Mucosa of stomach (tissue), 1 donor: ENCODE data around the gene TH.

ENCODE experiments used
- H3K27me3 ChIP-seq: one replicate; pipeline ENCODE4 v1.7.0; 2013; ENCODE audit warnings: mild to moderate bottlenecking, low read length; ENCODE audit not compliant: control insufficient read depth, insufficient read depth
- H3K36me3 ChIP-seq: one replicate; pipeline ENCODE4 v1.7.0; 2013; ENCODE audit warnings: low read length; ENCODE audit not compliant: control insufficient read depth, insufficient read depth
- H3K4me1 ChIP-seq: one replicate; pipeline ENCODE4 v1.7.0; 2013; ENCODE audit warnings: mild to moderate bottlenecking, low read length; ENCODE audit not compliant: control insufficient read depth, insufficient read depth
- H3K4me3 ChIP-seq: one replicate; pipeline ENCODE4 v1.7.0; 2013; ENCODE audit warnings: low read length
- H3K9ac ChIP-seq: one replicate; pipeline ENCODE4 v1.7.0; 2013; ENCODE audit warnings: mild to moderate bottlenecking, low read length, moderate library complexity
- H3K9me3 ChIP-seq: one replicate; pipeline ENCODE4 v1.7.0; 2013; ENCODE audit warnings: mild to moderate bottlenecking, low read length, moderate library complexity; ENCODE audit not compliant: control insufficient read depth
- donor health status: Pancreatic carcinoma.

Gene TH

DNA sequence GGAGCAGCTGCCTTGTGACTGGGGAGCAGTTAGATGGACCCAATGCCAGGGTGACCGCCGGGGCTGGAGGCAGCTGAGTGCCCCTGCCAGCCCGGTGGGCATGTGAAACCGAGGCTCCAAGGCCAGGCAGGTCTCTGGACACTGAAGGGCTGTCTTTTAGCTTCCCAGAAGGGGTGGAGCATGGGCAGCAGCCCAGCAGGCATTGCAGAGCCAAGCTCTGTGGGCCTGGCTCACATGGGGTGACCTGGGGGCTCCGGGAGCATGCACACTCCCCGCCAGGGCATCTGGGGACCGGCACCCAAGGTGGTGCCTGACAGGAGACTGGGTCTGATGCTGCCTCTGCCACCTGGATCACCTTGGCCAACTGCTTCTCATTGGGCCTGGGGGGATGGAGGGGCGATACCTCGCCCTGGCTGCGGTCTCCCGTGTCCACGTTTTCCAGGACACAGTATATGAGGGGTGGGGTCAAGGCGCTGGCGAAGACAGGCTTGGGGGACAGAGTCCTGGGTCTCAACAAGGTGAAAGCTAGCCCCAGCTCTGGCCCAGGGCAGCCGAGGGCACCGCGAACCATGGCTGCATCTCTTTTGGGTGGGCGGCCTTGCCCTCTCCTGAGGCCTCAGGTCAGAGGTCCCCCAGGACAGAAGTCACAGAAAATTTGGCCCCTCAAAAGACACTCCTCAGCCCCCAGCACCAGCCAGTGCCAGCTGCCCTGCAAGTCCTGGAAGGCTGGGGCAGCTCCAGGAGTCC, 14.1 kb downstream of the TH start:
- Histone ChIP-seq H3K4me1 (no peaks in the 10 kb centered on the region), H3K9ac (no peak overlapping the region), H3K4me3 (no peak overlapping the region), H3K27me3 (peaks cover 15% of the 10 kb centered on the region), H3K36me3 (no peaks in the 10 kb centered on the region), H3K9me3 (no peaks in the 10 kb centered on the region)

DNA sequence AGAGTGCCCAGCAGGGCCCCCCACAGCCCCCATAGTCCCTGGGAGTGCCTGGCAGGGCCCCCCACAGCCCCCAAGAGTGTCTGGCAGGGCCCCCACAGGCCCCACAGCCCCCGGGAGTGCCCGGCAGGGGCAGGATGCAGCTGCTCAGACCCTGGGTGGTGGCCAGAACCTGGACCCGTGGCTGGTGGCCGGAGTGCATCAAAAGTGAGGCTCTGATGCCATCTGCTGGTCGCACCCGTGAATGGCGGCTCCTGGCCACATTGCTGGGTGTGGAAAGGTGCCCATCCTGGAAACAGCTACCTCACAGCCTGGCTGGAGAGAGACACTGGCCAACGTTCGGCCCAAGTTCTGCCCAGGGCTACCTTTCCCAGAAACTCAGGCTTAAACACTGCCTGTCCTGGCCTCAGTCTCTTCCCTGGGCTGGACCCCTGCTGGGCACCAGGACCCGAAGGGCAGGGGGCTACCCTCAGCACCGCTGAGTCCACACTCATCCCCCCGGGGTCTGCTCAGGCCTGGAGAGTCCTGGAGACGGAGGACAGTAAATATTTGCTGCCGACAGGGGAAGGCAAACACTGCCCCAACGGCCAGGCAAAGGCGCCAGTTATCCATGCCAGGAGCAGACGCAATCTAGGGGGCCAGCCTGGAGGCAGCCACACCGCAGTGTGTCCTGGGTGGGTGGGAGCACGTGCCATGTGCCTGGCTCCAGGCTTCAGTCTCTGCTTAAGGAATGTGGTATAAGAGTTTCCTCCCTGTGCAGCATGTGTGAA, 15.0 kb downstream of the TH start:
- Histone ChIP-seq H3K9ac (no peak overlapping the region), H3K9me3 (no peaks in the 10 kb centered on the region), H3K4me3 (no peak overlapping the region), H3K27me3 (peaks cover 15% of the 10 kb centered on the region), H3K4me1 (peaks cover 3% of the 10 kb centered on the region), H3K36me3 (no peaks in the 10 kb centered on the region)

DNA sequence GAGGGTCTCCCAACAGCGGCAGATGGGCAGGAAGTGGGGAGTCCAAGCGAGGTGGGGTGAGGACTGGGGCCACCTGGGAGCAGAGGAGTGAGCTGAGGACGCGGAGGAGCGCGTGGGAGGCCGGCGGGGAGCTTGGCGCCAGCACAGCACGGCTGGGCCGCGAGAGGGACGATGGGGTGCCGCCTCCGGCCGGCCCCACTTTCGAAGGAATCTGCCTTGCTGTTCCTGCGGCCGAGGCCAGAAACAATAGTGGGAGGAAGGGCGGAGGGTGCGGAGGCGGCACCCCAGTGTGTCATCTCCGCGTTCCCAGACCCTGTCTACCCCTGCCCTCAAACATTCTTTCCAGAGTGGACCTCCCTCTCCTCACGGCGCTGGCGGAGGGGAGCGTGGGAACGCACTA, 16.1 kb downstream of the TH start:
- Histone ChIP-seq H3K27me3 (peaks cover 21% of the 10 kb centered on the region), H3K9me3 (no peaks in the 10 kb centered on the region), H3K9ac (no peak overlapping the region), H3K36me3 (no peaks in the 10 kb centered on the region), H3K4me1 (peaks cover 6% of the 10 kb centered on the region), H3K4me3 (no peak overlapping the region)

DNA sequence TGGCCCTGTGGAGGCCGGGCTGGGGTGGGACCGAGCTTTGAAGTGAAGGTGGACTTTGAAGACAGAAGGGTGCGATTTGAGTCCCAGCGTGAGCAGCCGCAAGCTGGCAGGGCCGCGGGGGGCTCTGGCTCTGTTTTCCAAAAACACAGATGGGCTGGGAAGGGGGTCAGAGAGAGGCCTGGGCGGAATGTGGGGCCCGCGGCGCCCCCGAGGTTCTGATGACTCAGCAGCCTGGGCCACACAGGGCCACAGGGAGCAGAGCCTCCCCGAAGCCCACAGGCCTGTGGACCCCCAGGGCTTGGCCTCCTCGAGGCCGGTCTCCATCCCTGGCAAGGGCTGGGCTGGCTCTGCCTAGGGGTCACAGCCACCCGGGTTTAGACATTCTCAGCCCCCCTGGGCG, 16.7 kb downstream of the TH start:
- Histone ChIP-seq H3K27me3 (peaks cover 27% of the 10 kb centered on the region), H3K4me1 (peaks cover 6% of the 10 kb centered on the region), H3K36me3 (no peaks in the 10 kb centered on the region), H3K9ac (no peak overlapping the region), H3K9me3 (no peaks in the 10 kb centered on the region), H3K4me3 (no peak overlapping the region)

DNA sequence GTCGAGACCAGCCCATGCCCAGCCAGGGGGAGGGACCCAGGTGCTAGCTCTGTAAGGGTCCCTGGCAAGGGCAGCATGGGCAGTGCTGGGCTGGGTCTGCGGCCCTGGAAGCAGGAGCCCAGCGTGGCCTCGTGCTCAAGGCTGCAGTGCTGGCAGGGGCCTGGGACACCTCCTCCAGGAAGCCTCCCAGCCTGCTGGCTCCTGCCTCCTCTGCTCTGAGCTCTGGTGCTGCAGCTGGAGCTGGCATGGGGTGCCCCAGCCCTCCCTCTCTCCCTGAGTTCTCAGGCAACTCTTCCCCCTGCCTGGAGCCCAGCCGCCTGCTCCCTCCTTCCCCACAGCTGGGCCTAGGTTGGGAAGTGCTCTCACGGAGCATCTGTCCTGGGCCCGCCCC, 17.4 kb downstream of the TH start:
- Histone ChIP-seq H3K9me3 (no peaks in the 10 kb centered on the region), H3K4me3 (no peak overlapping the region), H3K27me3 (peaks cover 34% of the 10 kb centered on the region), H3K4me1 (peaks cover 6% of the 10 kb centered on the region), H3K36me3 (no peaks in the 10 kb centered on the region), H3K9ac (no peak overlapping the region)

DNA sequence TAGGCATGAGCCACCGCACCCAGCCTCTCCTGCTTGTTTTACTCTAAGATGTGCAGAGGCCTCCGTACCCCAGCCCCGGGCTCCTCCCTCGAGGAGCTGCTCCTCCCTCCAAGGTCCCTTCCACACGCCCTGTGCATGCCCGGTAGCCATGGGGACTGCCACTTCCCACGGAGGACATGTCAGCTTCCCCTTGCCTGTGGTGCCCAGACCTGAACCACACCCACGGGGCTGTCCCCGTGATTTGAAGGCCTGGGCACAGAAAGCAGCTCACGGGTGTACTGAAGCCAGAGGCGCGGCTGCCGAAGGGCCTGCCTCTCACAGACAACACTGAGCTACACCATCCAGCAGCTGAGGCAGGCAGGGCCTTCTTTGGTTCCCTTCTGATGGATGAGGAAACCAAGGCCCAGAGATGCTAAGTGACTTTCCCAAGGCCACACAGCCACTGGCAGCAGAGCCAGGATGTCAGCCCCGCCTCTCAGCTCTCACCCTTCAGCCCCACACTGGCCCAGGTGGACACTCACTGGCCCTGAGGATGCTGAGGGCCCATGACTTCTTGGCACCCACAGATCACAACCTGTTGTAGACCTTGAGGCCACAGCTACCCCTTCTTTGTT, 17.9 kb downstream of the TH start:
- Histone ChIP-seq H3K36me3 (no peaks in the 10 kb centered on the region), H3K4me1 (peaks cover 6% of the 10 kb centered on the region), H3K27me3 (peaks cover 37% of the 10 kb centered on the region), H3K9me3 (no peaks in the 10 kb centered on the region), H3K4me3 (no peak overlapping the region), H3K9ac (no peak overlapping the region)

DNA sequence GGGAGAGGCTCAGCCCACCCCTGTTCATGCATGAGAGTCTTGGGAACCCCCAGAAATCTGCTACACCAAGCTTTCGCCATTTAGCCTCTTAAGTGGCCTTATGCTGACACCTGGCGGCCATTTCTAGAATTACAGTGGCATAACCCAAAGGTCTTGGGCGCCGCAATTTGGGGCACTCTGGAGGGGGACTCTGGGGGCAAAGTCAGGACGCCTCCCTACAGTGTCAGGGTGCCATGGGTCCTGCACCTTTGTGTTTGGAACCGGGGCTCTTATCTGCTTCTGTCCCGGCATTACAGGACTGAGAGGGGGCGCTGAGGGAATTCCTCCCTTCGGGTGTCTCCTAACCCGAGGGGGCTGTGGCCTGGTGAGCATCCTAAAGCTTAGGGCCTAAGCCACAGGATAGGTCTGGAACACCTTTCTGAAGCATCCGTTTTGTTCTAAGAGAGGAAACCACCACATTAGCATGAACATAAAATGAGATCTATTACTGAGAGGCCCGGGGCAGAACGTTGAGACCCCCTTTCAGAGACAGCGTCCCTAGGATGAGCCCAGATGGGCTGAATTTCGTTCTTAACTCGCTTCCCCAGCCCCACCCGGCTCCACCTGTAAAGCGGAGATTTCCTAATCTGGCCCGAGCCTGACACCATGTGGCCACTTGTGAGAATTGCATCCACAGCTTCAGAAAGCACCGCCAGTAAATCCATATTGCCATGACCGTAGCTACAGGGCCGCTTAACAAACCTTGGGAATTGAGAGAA, 19.9 kb downstream of the TH start:
- peaks cover 6% of the 10 kb centered on the region for H3K4me1 ChIP-seq
- H3K9ac ChIP-seq, result no peak overlapping the region
- no peak overlapping the region for H3K4me3 ChIP-seq
- H3K36me3 ChIP-seq, result no peaks in the 10 kb centered on the region
- no peaks in the 10 kb centered on the region for H3K9me3 ChIP-seq
- peaks cover 52% of the 10 kb centered on the region for H3K27me3 ChIP-seq

DNA sequence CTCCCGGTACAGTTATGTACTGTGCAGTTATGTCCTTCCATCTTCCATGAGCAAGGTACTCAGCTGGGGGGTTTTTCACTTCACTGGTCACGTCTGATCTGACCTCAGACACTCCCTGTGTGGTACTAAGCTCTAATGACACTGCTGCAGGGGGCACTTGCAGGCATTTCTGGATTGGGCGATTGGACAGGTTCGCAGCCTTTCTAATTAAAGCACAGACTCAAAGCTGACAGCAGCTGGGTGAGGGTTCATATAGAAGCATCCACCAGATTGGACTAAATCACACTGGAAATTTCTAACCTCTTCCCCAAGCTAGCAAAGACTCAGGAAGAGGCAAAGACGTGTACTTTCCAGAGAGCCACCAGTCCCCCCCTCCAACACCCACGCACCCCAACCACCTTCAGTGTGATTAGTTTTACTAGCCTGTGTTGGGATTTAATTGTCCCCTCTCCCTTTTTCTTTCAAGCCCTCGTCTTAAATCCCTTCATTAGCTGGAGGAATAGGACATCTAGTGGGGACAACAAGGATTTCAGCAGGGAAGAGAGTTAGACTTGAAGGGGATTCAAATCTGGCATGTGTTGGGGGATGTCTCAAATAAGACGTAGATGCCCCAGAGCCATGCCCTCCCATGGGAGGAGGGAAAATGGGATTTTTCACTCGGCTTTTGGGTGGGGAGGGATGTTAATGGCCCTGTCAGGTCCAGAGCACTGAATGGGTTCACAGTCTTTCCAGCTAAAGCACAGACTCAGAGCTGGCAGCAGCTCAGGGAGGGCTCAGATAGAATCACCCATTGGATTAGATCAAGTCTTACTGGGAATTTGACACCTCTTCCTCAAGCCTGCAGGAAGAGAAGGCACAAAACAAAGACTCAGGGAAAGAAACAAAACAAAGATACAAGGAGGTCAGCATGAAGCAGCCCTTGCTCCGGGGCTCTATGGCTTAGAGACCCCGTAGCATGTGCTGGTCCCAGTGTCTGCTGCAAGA, 21.5 kb downstream of the TH start:
- H3K4me1 ChIP-seq, result peaks cover 6% of the 10 kb centered on the region
- no peak overlapping the region for H3K9ac ChIP-seq
- H3K27me3 ChIP-seq, result peaks cover 58% of the 10 kb centered on the region

DNA sequence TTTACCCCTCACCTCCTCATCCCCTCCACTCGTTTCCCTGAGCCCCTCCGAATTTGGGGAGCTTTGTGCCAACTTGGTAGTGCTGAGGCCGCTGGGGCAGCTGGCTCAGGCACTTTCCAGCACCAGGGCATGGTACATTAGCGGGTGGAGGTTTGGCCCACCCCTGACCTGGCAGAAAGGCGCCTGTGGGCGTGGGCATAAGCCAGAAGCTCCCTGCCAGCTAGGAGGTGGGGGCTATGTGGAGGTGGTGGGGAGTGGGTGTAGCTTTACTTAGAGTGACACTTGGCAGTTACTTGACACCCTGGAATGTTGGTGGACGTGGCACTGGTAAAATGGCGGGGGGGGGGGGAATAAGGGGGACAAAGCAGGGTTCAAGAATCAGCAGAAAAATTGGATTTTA, 22.2 kb downstream of the TH start:
- no peak overlapping the region for H3K9ac ChIP-seq
- no peak overlapping the region for H3K4me3 ChIP-seq
- H3K9me3 ChIP-seq, result no peaks in the 10 kb centered on the region
- H3K36me3 ChIP-seq, result no peaks in the 10 kb centered on the region
- H3K4me1 ChIP-seq, result peaks cover 6% of the 10 kb centered on the region
- peaks cover 65% of the 10 kb centered on the region for H3K27me3 ChIP-seq

More for the DNA sequence above, 21.5 kb downstream of the TH start:
- Histone ChIP-seq H3K9me3 (no peaks in the 10 kb centered on the region), H3K36me3 (no peaks in the 10 kb centered on the region), H3K4me3 (no peak overlapping the region)

DNA sequence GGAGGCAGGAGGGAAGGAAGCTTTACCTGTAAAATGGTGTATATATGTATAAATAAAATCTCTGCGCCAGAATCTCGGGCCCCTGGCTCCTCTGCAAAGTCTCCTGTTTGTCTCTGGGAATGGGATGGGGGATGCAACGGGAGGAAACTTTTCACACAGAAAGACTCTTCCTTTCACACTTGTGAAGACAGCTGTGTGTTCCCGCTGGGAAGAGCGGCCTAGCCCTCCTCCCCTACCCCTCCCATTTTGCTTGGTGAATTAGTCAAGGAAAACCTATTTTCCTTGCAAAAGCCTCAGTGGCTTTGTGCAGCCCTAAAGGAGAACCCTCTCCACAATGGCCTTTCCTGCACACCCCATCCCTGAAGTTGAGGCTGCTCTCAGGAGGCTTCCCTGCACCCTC, 23.0 kb downstream of the TH start:
- peaks cover 6% of the 10 kb centered on the region for H3K4me1 ChIP-seq
- no peaks in the 10 kb centered on the region for H3K9me3 ChIP-seq
- no peaks in the 10 kb centered on the region for H3K36me3 ChIP-seq
- no peak overlapping the region for H3K9ac ChIP-seq
- peaks cover 73% of the 10 kb centered on the region for H3K27me3 ChIP-seq
- H3K4me3 ChIP-seq, result no peak overlapping the region

DNA sequence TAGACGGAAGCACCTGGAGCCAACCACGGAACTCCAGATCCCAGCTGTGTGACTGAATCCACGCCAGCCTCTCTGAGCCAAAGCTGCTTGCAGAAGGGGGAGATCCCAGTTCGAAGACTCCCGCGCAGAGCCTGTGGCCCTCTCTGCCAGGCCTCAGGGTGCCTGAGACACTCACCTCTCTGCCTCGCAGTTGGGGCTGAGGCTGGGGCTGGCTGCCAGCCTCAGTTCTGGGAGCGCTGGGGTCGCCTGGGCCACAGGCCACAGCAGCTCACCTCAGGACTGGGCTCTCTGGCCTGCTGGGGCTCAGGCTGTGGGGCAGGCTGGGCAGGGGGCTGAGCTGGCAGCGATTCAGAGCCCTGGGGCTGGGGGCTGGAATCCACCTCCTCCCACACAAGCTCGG, 24.2 kb downstream of the TH start:
- Histone ChIP-seq H3K36me3 (no peaks in the 10 kb centered on the region), H3K4me1 (peaks cover 6% of the 10 kb centered on the region), H3K9me3 (no peaks in the 10 kb centered on the region), H3K27me3 (peaks cover 83% of the 10 kb centered on the region), H3K4me3 (no peak overlapping the region), H3K9ac (no peak overlapping the region)
